ENCODE measurements around the gene SH3PXD2A.
A peak's percentile ranks its signal among the peaks of the same experiment; 100 is the strongest.

SH3PXD2A gene

DNA sequence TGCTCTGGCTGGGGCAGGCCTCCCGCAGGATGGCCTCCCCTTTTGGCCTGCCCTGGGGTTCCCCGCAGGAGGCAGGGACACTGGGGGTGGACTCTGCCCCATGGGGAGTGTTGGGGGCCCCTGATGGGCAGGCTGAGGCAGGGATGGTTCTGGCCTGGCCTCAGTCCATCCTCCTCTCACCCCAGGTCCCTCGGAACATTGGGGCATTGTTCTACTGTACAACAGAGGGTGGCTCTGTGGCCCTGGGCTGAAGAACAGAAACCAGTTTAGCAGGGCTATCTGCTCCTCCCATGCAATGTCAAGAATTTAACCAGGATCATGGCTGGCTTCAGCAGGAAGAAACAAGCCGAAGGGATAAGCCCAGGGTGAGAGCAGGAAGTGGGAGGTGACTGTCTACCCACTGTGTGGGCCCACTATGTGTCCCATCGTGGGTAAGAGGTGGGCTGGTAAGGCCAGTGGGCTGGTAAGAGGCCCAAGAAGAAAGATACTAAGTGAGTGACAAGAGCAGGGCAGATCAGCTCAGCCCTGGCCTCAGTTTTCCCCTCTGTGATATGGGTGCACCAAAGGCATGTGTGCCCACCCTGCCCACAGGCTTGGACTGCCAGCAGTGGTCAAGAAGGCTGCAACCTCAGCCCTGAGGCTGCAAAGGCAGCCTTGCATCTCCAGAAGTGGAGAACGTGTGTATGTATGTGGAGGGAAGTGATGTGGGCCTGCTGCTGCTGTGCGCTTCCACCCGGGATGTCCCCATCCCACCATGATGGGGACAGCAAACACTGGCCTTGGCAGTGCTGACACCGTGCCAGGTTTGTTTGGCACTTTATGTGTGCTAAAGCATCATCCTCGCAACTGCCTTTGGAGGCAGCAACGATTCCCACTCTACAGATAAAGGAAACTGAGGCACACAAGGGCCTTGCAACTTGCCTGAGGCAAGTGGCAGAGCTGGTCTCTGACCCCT lies 138.9 kb downstream of the SH3PXD2A start:
- no peak for DNase-seq (ENCODE audit: low spot score in 2 of 2)
- no peaks in the 10 kb centered on the region for H3K36me3 ChIP-seq (replicated peaks)
- in situ Hi-C loops (cut with MboI; ENCODE audit: low sequenced_read_pairs), result loop anchor here (25.0 kb wide), 1 partner anchor 496 kb away; no protein-coding TSS in a partner anchor
- no peaks in the 10 kb centered on the region for H3K9me3 ChIP-seq
- no peak overlapping the region for H3K4me3 ChIP-seq
- H3K4me1 ChIP-seq, result no peaks in the 10 kb centered on the region
- H3K27me3 ChIP-seq (ENCODE audit: low read depth), result no peaks in the 10 kb centered on the region

DNA sequence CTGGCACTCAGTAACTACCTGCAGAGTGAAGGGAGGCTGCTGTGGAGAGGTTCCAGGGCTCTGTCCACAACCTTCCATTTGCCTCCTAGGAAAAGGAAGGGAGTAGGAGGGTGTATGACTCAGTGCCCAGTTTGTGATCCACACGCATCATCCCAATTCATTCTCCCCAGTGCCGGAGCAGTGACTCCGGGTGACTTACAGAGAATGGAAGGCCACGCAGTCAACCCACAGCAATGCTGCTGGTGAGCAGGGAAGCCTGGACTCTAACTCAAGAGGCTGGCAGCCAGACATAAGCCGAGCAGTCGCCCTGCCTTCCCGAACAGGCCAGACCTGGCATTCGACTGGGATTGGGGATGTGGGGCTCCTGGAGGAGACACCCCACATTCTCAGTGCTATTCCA lies 139.9 kb downstream of the SH3PXD2A start:
- DNase-seq (ENCODE audit: low spot score in 2 of 2), result no peak
- no peaks in the 10 kb centered on the region for H3K36me3 ChIP-seq (replicated peaks)
- H3K9me3 ChIP-seq, result no peaks in the 10 kb centered on the region
- no peaks in the 10 kb centered on the region for H3K4me1 ChIP-seq
- no peak overlapping the region for H3K4me3 ChIP-seq
- in situ Hi-C loops (cut with MboI; ENCODE audit: low sequenced_read_pairs), result loop anchor here (25.0 kb wide), 1 partner anchor 497 kb away; no protein-coding TSS in a partner anchor
- H3K27me3 ChIP-seq (ENCODE audit: low read depth), result no peaks in the 10 kb centered on the region

DNA sequence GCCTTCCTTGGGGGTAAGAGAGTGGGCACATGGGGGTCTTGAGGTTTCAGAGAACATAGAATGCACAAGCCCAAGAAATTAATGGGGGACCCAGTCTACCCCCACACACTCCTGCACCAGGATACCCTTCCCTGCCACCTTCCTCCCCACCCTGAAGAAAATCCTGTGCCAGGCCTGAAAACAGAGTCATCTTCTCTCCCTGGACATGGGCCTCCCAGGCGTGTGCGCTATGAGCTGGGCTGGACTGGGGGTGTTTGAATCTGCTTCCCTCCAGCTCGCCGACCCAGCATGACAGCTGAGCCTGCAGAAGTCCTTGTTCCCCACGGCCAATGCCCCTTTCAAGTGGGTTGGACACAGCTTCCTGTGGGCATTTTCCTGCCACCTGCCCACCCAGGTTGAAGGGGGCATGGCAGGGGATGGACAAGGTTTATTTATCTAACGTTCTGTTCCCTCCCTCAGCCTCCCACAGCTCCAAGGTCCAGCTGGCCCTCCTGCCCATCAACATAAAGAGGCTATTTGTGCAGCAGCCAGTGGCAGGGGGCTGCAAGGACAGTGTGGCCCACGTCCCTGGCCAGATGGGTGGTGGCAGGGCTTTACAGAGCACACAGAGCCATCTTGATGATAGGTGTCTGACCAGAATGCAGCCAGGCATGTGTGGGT lies 141.0 kb downstream of the SH3PXD2A start:
- DNase-seq (ENCODE audit: low spot score in 2 of 2), result no peak
- H3K36me3 ChIP-seq (replicated peaks), result no peaks in the 10 kb centered on the region
- H3K4me1 ChIP-seq, result no peaks in the 10 kb centered on the region
- H3K9me3 ChIP-seq, result no peaks in the 10 kb centered on the region
- no peak overlapping the region for H3K4me3 ChIP-seq
- H3K27me3 ChIP-seq (ENCODE audit: low read depth), result no peaks in the 10 kb centered on the region
- in situ Hi-C loops (cut with MboI; ENCODE audit: low sequenced_read_pairs), result loop anchor here (5.0 to 25.0 kb wide), 2 partner anchors 168 to 498 kb away; no protein-coding TSS in a partner anchor

DNA sequence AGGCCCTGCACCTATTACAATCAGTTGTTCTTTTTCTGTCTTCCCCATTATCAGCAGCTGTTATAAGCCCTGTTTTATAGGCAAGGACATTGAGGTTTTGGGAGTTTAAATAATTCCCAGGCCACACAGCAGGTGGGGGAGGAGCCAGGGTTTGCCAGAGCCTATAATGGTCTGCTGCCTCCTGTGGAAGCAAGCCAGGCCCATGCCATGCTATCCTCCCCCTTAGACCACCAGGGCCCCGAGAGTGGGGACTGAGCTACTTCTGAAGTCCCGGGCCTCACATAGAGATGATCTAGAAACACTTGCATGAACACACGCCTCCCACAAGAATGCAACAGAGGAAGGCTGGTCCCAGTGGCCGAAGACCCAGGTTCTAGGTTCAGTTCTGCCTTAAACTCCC lies 141.7 kb downstream of the SH3PXD2A start:
- no peaks in the 10 kb centered on the region for H3K27me3 ChIP-seq (ENCODE audit: low read depth)
- H3K9me3 ChIP-seq, result no peaks in the 10 kb centered on the region
- in situ Hi-C loops (cut with MboI; ENCODE audit: low sequenced_read_pairs), result loop anchor here (5.0 to 25.0 kb wide), 2 partner anchors 169 to 499 kb away; no protein-coding TSS in a partner anchor
- DNase-seq (ENCODE audit: low spot score in 2 of 2), result no peak
- H3K36me3 ChIP-seq (replicated peaks), result no peaks in the 10 kb centered on the region
- H3K4me3 ChIP-seq, result no peak overlapping the region
- H3K4me1 ChIP-seq, result no peaks in the 10 kb centered on the region

DNA sequence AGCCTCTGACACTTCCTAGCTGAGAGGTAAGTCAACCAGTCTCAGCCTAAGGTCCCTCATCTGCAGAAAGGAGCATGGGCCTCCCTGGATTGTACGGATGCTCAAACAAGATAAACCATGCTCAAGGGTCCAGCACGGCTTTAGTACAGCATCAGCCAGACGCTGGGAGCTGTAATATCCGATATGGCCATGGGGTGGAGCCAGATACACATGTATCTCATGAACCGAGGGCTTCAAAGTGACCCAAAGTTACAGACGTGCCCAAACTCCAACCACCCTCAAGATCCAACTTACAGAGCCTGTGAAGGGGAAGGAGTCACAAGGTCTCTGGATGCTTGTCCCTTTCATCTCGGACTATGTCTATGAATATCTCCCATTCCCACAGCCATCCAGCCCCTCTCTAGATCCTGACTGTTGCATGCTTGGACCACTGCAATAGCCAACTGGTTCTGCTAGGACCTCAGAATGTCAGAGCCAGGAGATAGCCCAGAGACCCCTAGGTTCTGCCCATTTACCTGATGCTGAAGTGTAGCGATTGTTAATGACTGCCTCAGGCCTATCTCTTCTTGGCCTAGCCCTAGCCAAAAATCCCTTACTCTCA lies 142.4 kb downstream of the SH3PXD2A start:
- Histone ChIP-seq H3K27me3 (ENCODE audit: low read depth) (no peaks in the 10 kb centered on the region), H3K4me1 (no peaks in the 10 kb centered on the region), H3K4me3 (no peak overlapping the region), H3K9me3 (no peaks in the 10 kb centered on the region), H3K36me3 (replicated peaks) (no peaks in the 10 kb centered on the region)
- in situ Hi-C loops (cut with MboI; ENCODE audit: low sequenced_read_pairs), result loop anchor here (5.0 to 25.0 kb wide), 2 partner anchors 169 to 499 kb away; no protein-coding TSS in a partner anchor
- DNase-seq (ENCODE audit: low spot score in 2 of 2), result peak; percentile 52 to 89

DNA sequence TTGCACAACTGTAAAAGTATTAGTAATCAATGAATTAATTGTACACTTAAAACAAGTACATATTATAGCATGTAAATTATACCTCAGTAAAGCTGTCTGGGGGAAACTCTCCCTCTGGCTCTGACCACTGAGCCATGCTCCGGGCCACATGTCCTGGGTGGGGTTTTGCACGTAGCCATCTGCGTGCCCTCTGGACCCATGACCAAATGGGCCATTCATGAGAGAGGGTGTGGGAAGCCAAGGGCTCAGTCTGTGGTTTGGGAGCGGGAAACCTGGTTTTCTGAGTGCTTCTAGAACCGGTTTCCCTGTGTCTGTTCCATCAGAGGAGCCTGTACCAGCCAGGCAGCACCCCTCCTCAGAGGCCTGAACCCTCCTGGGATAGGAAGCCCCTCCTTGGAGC lies 143.2 kb downstream of the SH3PXD2A start:
- in situ Hi-C loops (cut with MboI; ENCODE audit: low sequenced_read_pairs), result loop anchor here (5.0 to 25.0 kb wide), 2 partner anchors 170 to 500 kb away; no protein-coding TSS in a partner anchor
- H3K36me3 ChIP-seq (replicated peaks), result no peaks in the 10 kb centered on the region
- DNase-seq (ENCODE audit: low spot score in 2 of 2), result no peak
- no peaks in the 10 kb centered on the region for H3K27me3 ChIP-seq (ENCODE audit: low read depth)
- H3K4me3 ChIP-seq, result no peak overlapping the region
- no peaks in the 10 kb centered on the region for H3K9me3 ChIP-seq
- no peaks in the 10 kb centered on the region for H3K4me1 ChIP-seq

DNA sequence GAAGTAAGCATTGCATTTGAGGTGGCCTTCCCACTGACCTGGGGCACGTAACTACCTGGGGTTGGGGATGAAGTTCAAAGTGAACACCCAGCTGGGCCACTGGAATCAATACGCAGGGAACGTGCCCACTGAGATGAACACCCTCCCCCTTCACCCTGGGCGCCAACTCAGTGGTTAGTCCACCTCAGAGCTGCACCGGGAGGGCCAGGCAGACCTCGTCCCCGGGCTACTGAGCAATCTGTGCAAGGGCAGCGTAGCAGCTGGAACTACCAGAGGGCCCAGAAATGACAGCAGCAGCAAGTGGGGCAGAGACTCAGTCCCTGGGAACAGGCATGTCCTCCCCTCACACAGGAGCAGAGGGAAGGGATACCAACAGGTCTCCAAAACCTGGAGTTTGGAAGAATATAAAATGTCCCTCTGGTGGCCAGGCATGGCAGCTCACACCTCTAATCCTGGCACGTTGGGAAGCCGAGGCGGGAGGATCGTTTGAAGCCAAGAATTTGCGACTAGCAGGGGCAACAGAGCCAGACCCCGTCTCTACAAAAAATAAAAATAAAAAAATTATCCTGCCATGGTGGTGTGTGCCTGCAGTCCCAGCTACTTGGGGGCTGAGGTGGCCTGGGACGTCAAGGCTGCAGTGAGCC lies 143.9 kb downstream of the SH3PXD2A start:
- no peaks in the 10 kb centered on the region for H3K9me3 ChIP-seq
- in situ Hi-C loops (cut with MboI; ENCODE audit: low sequenced_read_pairs), result loop anchor here (5.0 to 25.0 kb wide), 2 partner anchors 171 to 501 kb away; no protein-coding TSS in a partner anchor
- no peaks in the 10 kb centered on the region for H3K27me3 ChIP-seq (ENCODE audit: low read depth)
- no peak for DNase-seq (ENCODE audit: low spot score in 2 of 2)
- H3K4me1 ChIP-seq, result no peaks in the 10 kb centered on the region
- H3K4me3 ChIP-seq, result no peak overlapping the region
- H3K36me3 ChIP-seq (replicated peaks), result no peaks in the 10 kb centered on the region

DNA sequence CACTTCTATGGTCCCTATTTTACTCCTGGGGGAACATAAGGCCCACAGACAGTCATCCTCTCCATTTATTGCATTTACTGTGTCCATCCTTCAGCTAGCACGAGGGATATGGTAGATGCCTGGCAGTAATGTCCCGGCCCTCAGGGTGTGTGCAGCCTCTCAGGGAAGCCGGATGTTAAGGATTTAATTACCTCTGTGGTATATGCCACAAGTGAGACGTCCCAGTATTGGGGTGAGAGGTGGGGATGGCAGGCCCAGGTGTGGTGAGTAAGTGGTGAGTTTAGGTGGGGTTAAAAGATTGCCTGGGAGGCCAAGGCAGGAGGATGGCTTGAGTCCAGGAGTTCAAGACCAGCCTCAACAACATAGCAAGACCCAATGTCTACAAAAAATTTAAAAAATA lies 144.9 kb downstream of the SH3PXD2A start:
- Histone ChIP-seq H3K4me3 (no peak overlapping the region), H3K27me3 (ENCODE audit: low read depth) (no peaks in the 10 kb centered on the region), H3K36me3 (replicated peaks) (no peaks in the 10 kb centered on the region), H3K9me3 (no peaks in the 10 kb centered on the region), H3K4me1 (no peaks in the 10 kb centered on the region)
- no peak for DNase-seq (ENCODE audit: low spot score in 2 of 2)
- in situ Hi-C loops (cut with MboI; ENCODE audit: low sequenced_read_pairs), result loop anchor here (5.0 to 25.0 kb wide), 2 partner anchors 172 to 502 kb away; no protein-coding TSS in a partner anchor

DNA sequence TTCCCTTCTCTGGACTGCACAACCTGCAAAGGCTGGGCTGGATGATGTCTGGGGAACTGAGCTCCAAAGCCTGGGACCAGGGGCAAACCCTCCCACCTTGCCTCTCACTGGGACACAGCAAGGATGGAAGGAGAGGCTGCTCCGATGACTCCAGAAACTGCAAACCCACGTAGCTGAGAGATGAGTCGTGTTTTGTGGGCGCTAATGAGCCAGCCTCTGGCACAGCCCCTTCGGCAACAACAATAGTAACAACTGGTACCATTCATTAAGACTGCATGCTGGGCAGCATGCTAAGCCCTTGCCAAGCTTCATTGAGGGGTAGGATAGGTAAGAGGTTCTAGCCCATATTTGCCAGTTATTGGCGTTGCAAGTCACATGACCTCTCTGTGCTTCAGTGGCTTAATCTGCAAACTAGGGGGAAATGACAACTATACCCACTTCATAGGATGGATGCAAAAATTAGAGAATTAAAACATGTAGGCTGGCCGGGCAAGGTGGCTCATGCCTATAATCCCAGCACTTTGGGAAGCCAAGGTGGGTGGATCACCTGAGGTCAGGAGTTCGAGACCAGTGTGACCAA lies 145.9 kb downstream of the SH3PXD2A start:
- in situ Hi-C loops (cut with MboI; ENCODE audit: low sequenced_read_pairs), result loop anchor here (25.0 kb wide), 1 partner anchor 503 kb away; no protein-coding TSS in a partner anchor
- DNase-seq (ENCODE audit: low spot score in 2 of 2), result no peak
- Histone ChIP-seq H3K4me3 (no peak overlapping the region), H3K36me3 (replicated peaks) (no peaks in the 10 kb centered on the region), H3K27me3 (ENCODE audit: low read depth) (no peaks in the 10 kb centered on the region), H3K9me3 (no peaks in the 10 kb centered on the region), H3K4me1 (no peaks in the 10 kb centered on the region)

DNA sequence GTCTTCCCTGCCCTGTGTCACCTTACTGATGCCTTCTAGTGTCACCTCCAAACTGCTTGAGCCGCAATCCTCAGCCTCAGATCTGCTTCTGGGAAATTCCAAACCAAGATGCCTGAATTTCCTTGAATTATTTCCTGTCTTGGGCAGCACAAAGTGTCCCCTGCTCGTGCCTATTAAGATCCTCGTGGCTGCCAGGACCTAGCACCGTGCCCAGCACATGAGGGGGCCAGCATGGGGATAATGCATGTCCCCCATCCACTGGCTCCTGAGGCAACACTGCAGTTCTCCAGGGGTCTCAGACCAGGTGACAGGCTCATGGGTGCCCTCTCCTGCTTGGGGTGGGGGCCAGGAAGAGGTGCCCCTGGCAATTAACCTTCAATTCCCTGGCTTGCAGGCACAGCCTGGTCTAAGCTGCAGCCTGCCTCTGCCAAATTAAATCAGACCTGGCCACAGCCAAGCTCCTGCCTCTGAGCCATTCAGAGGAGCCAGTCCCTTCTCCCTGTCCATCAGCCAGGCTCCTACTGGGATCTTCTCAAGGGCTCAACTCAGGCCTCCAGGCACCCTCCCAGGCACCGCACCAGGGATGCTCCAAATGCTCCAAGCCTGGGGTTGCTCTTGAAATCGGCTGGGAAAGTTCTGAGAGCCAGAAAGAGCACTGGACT lies 146.6 kb downstream of the SH3PXD2A start:
- DNase-seq (ENCODE audit: low spot score in 2 of 2), result no peak
- Histone ChIP-seq H3K4me3 (no peak overlapping the region), H3K4me1 (no peaks in the 10 kb centered on the region), H3K27me3 (ENCODE audit: low read depth) (no peaks in the 10 kb centered on the region), H3K9me3 (no peaks in the 10 kb centered on the region), H3K36me3 (replicated peaks) (no peaks in the 10 kb centered on the region)
- in situ Hi-C loops (cut with MboI; ENCODE audit: low sequenced_read_pairs), result loop anchor here (25.0 kb wide), 1 partner anchor 504 kb away; no protein-coding TSS in a partner anchor

DNA sequence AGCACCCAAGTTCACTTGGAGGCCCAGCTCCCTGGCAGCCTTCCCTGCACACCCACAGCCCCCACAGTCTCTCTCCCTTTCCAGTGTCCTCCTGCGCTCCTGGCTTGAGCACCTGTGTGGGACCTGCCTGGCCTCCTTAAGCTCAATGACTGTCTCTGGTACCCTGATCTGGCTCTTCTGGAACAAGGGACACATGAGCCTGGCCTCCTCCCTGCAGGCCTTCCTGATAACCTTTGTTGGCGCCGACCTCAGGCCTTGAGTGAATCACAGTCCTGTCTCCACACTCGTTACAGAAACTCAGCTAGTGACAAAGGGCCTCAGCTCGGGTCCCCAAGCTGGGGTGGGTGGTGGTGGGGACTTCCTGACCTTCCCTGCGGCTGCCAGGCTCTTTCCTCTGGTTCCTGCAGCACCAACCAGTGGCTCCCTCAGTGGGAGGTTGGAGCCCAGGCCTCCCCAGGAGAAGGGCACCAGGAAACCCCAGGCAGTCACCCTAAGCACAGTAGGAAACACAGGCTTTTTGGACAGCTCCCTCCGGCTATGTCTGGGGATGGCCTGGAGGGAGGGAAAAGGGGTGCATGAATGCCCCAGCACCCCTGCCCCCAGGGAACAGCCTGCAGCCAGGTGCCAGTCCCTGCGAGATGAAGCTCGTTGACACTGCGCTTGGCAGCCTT lies 147.3 kb downstream of the SH3PXD2A start:
- Histone ChIP-seq H3K4me3 (no peak overlapping the region), H3K9me3 (no peaks in the 10 kb centered on the region), H3K4me1 (no peaks in the 10 kb centered on the region), H3K36me3 (replicated peaks) (no peaks in the 10 kb centered on the region), H3K27me3 (ENCODE audit: low read depth) (no peaks in the 10 kb centered on the region)
- no peak for DNase-seq (ENCODE audit: low spot score in 2 of 2)
- in situ Hi-C loops (cut with MboI; ENCODE audit: low sequenced_read_pairs), result loop anchor here (25.0 kb wide), 1 partner anchor 504 kb away; no protein-coding TSS in a partner anchor

DNA sequence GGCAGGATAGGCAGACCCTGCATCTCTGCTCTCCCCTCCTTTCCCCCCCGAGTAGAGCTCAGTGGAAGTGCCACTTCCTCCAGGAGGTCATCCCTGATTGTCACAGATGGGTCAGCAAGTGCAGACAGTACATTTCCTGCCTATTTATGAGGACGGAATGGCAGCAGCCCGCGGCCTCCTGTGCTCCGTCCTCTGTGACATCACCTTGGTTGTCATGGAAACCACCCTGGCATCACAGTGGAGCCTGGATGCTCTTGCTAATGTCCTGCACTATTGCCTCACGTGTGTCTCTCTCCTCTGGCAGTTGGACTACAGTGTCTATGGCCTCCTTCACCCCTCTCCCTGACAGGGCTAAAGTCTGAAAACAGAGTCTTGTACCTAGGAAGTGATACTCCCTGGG lies 148.6 kb downstream of the SH3PXD2A start:
- H3K36me3 ChIP-seq (replicated peaks), result no peaks in the 10 kb centered on the region
- in situ Hi-C loops (cut with MboI; ENCODE audit: low sequenced_read_pairs), result loop anchor here (25.0 kb wide), 1 partner anchor 506 kb away; no protein-coding TSS in a partner anchor
- H3K4me1 ChIP-seq, result no peaks in the 10 kb centered on the region

More for the DNA sequence above, 148.6 kb downstream of the SH3PXD2A start:
- Histone ChIP-seq H3K4me3 (no peak overlapping the region), H3K27me3 (ENCODE audit: low read depth) (no peaks in the 10 kb centered on the region), H3K9me3 (no peaks in the 10 kb centered on the region)
- no peak for DNase-seq (ENCODE audit: low spot score in 2 of 2)

Data from HAP-1 (cell line).